ENCODE measurements around the gene HPCAL1. TPM values are rescaled to one million over a fixed set of nuclear protein-coding genes. Genes with fewer than 3 reads are reported as not detected.

Gene HPCAL1
- total RNA-seq, 4 donors from 2014 or later: 29.0 to 56.7 (median 34.5) TPM

- DNase-seq (ENCODE audit: low spot score in 2 of 2): no peak
- H3K27me3 ChIP-seq: no peaks in the 10 kb centered on the region
- peaks cover 0 to 26% (median 7%) of the 10 kb centered on the region in 4 donors for H3K4me1 ChIP-seq
- H3K4me3 ChIP-seq: no peak overlapping the region
- 63 to 72% methylated on average over 16 of the region's 16 CpGs for WGBS, 2 donors
- H3K27ac ChIP-seq: no peak overlapping the region
- H3K9me3 ChIP-seq: no peaks in the 10 kb centered on the region
- TF ChIP-seq EP300 (IDR thresholded peaks at IDR 0.05) (no peak), CTCF (IDR thresholded peaks at IDR 0.05) (no peak), POLR2A (IDR thresholded peaks at IDR 0.05) (no peak)
- H3K36me3 ChIP-seq: no peaks in the 10 kb centered on the region
These were observed 44.3 kb downstream of the HPCAL1 start for GRCh38 chr2:10346929-10347561.

GRCh38 chr2:10347562-10347948 lies 44.9 kb downstream of the HPCAL1 start:
- Histone ChIP-seq H3K9me3 (no peaks in the 10 kb centered on the region), H3K36me3 (no peaks in the 10 kb centered on the region), H3K4me3 (no peak overlapping the region), H3K4me1 (peaks cover 0 to 26% (median 7%) of the 10 kb centered on the region in 4 donors), H3K27me3 (no peaks in the 10 kb centered on the region), H3K27ac (no peak overlapping the region)
- TF ChIP-seq EP300 (IDR thresholded peaks at IDR 0.05) (no peak), POLR2A (IDR thresholded peaks at IDR 0.05) (no peak), CTCF (IDR thresholded peaks at IDR 0.05) (no peak)
- 77 to 79% methylated on average over 7 of the region's 7 CpGs for WGBS, 2 donors
- no peak for DNase-seq (ENCODE audit: low spot score in 2 of 2)

GRCh38 chr2:10348891-10349290 lies 46.2 kb downstream of the HPCAL1 start:
- no peak overlapping the region for H3K27ac ChIP-seq
- peaks cover 0 to 1% (median 0%) of the 10 kb centered on the region in 3 donors for H3K36me3 ChIP-seq
- no peak for TF ChIP-seq POLR2A (IDR thresholded peaks at IDR 0.05)
- TF ChIP-seq CTCF (IDR thresholded peaks at IDR 0.05): no peak
- TF ChIP-seq EP300 (IDR thresholded peaks at IDR 0.05): no peak
- 67 to 69% methylated on average over 7 of the region's 7 CpGs for WGBS, 2 donors
- H3K4me1 ChIP-seq: peaks cover 0 to 25% (median 7%) of the 10 kb centered on the region in 4 donors
- no peak overlapping the region for H3K4me3 ChIP-seq
- H3K27me3 ChIP-seq: no peaks in the 10 kb centered on the region
- no peak for DNase-seq (ENCODE audit: low spot score in 2 of 2)
- H3K9me3 ChIP-seq: no peaks in the 10 kb centered on the region

- no peak overlapping the region for H3K27ac ChIP-seq
- no peak for DNase-seq (ENCODE audit: low spot score in 2 of 2)
- TF ChIP-seq EP300 (IDR thresholded peaks at IDR 0.05) (no peak), CTCF (IDR thresholded peaks at IDR 0.05) (no peak), POLR2A (IDR thresholded peaks at IDR 0.05) (no peak)
- no peaks in the 10 kb centered on the region for H3K9me3 ChIP-seq
- peaks cover 0 to 17% (median 6%) of the 10 kb centered on the region in 4 donors for H3K4me1 ChIP-seq
- no peak overlapping the region for H3K4me3 ChIP-seq
- peaks cover 0 to 12% (median 0%) of the 10 kb centered on the region in 3 donors for H3K36me3 ChIP-seq
- H3K27me3 ChIP-seq: no peaks in the 10 kb centered on the region
- WGBS, 2 donors: 56 to 58% methylated on average over 5 of the region's 5 CpGs
These were observed 48.1 kb downstream of the HPCAL1 start for GRCh38 chr2:10350761-10351160.

- H3K4me1 ChIP-seq: peaks cover 0 to under 1% (median under 1%) of the 10 kb centered on the region in 4 donors
- H3K9me3 ChIP-seq: no peaks in the 10 kb centered on the region
- H3K27me3 ChIP-seq: no peaks in the 10 kb centered on the region
- H3K27ac ChIP-seq: no peak overlapping the region
- DNase-seq (ENCODE audit: low spot score in 2 of 2): no peak
- TF ChIP-seq POLR2A (IDR thresholded peaks at IDR 0.05): no peak
- TF ChIP-seq CTCF (IDR thresholded peaks at IDR 0.05): no peak
- no peak for TF ChIP-seq EP300 (IDR thresholded peaks at IDR 0.05)
- no peak overlapping the region for H3K4me3 ChIP-seq
- peaks cover 0 to 12% (median 0%) of the 10 kb centered on the region in 3 donors for H3K36me3 ChIP-seq
- 86 to 92% methylated on average over 5 of the region's 5 CpGs for WGBS, 2 donors
These were observed 49.7 kb downstream of the HPCAL1 start for GRCh38 chr2:10352361-10352760.

Data from tibial nerve (tissue), 4 donors.